VCaP (cell line): ENCODE measurements around the gene MIPEP.
"Not testable (repeated sequence)": the region's sequence is repeated elsewhere in the genome, so short reads cannot be mapped to it uniquely, and the experiment has no call there.

Source experiments
- H3K27ac ChIP-seq: fragments of 450-650 bp; 2 replicates; pipeline ENCODE4 v1.5.1; 2017
- CTCF ChIP-seq: fragments of 450-650 bp; conservative IDR thresholded peaks from 2 replicates; pipeline ENCODE4 v1.5.1; 2017; ENCODE audit warnings: mild to moderate bottlenecking, moderate library complexity

The MIPEP gene

GRCh38 chr13:23750383-23751121, 138.6 kb downstream of the MIPEP start:
- no peak overlapping the region for H3K27ac ChIP-seq
- no peak for TF ChIP-seq CTCF

GRCh38 chr13:23749288-23749873, 139.8 kb downstream of the MIPEP start:
- H3K27ac ChIP-seq, result peak overlapping the region; percentile 68
- no peak for TF ChIP-seq CTCF

- peak overlapping the region; percentile 68 for H3K27ac ChIP-seq
- TF ChIP-seq CTCF, result no peak
These were observed 140.8 kb downstream of the MIPEP start for GRCh38 chr13:23748109-23748990.

- H3K27ac ChIP-seq, result not testable (repeated sequence)
These were observed 143.1 kb downstream of the MIPEP start for GRCh38 chr13:23746141-23746540.

GRCh38 chr13:23744315-23744714, 144.9 kb downstream of the MIPEP start:
- TF ChIP-seq CTCF, result no peak
- H3K27ac ChIP-seq, result no peak overlapping the region

GRCh38 chr13:23743278-23744076, 145.7 kb downstream of the MIPEP start:
- H3K27ac ChIP-seq, result no peak overlapping the region; the same call in 1 of the 2 replicates
- no peak for TF ChIP-seq CTCF

GRCh38 chr13:23741879-23742510, 147.2 kb downstream of the MIPEP start:
- peak; percentile 53 for TF ChIP-seq CTCF
- no peak overlapping the region for H3K27ac ChIP-seq
